H1 (cell line): ENCODE data around the gene HMCN1. TPM values are rescaled to one million over a fixed set of nuclear protein-coding genes. Genes with fewer than 3 reads are reported as not detected.

Experiments used
- CTCF ChIA-PET: fragments of 300-600 bp; sonication (Branson Sonifier 250); formaldehyde crosslinking; loops from one replicate; lab custom pipeline; 2021; ENCODE audit not compliant: partially characterized antibody; lab: Charles Lee
- POLR2A ChIA-PET: fragments of 300-600 bp; sonication (Branson Sonifier 250); formaldehyde crosslinking; loops from one replicate; lab custom pipeline; 2021; ENCODE audit warnings: inconsistent platforms; ENCODE audit not compliant: partially characterized antibody; lab: Charles Lee
- DNase-seq, 2 experiments: peaks; one replicate each; pipeline versions ENCODE4 v3.0.0 to v3.0.0-alpha.2; 2010 to 2022; ENCODE audit warnings: low spot score in 2 of 2, low read depth in 1 of 2, mixed read lengths in 1 of 2
- FAIRE-seq: peaks from 2 replicates; lab custom pipeline; 2011; peaks lifted over from hg19 to GRCh38; lab: Jason Lieb, UNC
- H2AFZ ChIP-seq: 2 replicates; pipeline ENCODE4 v1.8.1; 2012; ENCODE audit warnings: low read length, inconsistent platforms
- H2AK5ac ChIP-seq: 2 replicates; pipeline ENCODE4 v1.6.1; 2013; ENCODE audit warnings: low read depth, low read length
- H2BK120ac ChIP-seq: replicated peaks from 2 replicates; pipeline ENCODE3; 2013; ENCODE audit warnings: low read depth, low read length, inconsistent platforms
- H2BK12ac ChIP-seq: 2 replicates; pipeline ENCODE4 v1.6.1; 2013; ENCODE audit warnings: low read depth, low read length
- H2BK15ac ChIP-seq: 2 replicates; pipeline ENCODE4 v1.6.1; 2013; ENCODE audit warnings: low read length
- H2BK20ac ChIP-seq: 2 replicates; pipeline ENCODE4 v1.6.1; 2013; ENCODE audit warnings: low read length
- H2BK5ac ChIP-seq: 2 replicates; pipeline ENCODE4 v1.6.1; 2013; ENCODE audit warnings: low read depth, low read length
- H3K14ac ChIP-seq: 2 replicates; pipeline ENCODE4 v1.6.1; 2013; ENCODE audit warnings: inconsistent platforms; ENCODE audit not compliant: insufficient read length
- H3K18ac ChIP-seq: 2 replicates; pipeline ENCODE4 v1.6.1; 2013; ENCODE audit warnings: low read length; ENCODE audit errors: extremely low read depth
- H3K23ac ChIP-seq: 2 replicates; pipeline ENCODE4 v1.6.1; 2013; ENCODE audit warnings: inconsistent platforms; ENCODE audit not compliant: insufficient read length
- H3K23me2 ChIP-seq: 2 replicates; pipeline ENCODE4 v1.6.1; 2013; ENCODE audit warnings: low read depth, low read length
- H3K27ac ChIP-seq: 2 replicates; pipeline ENCODE4 v1.6.1; 2011; ENCODE audit warnings: low read depth, low read length, inconsistent platforms
- H3K27me3 ChIP-seq, 4 experiments: replicated peaks in 1 of 4; 1 replicate in 1 of 4; 2 replicates in 3 of 4; pipeline versions ENCODE4 v1.6.1 to v1.8.1; 2011 to 2013; ENCODE audit warnings: low read length in 3 of 4, mild to moderate bottlenecking in 3 of 4, inconsistent platforms in 2 of 4, mixed read lengths in 2 of 4, moderate library complexity in 1 of 4; ENCODE audit not compliant: control insufficient read depth in 3 of 4, insufficient read depth in 3 of 4; ENCODE audit errors: extremely low read depth in 1 of 4
- H3K36me3 ChIP-seq, 4 experiments: 2 replicates each; pipeline versions ENCODE4 v1.6.1 to v1.8.1; 2011 to 2013; ENCODE audit warnings: mild to moderate bottlenecking in 4 of 4, low read length in 3 of 4, moderate library complexity in 2 of 4, control low read depth in 1 of 4, inconsistent platforms in 1 of 4; ENCODE audit not compliant: insufficient read depth in 4 of 4, control insufficient read depth in 2 of 4
- H3K4ac ChIP-seq: replicated peaks from 2 replicates; pipeline ENCODE3; 2013; ENCODE audit warnings: low read length, low read depth, mixed read lengths, inconsistent platforms; ENCODE audit not compliant: insufficient read length
- H3K4me1 ChIP-seq, 4 experiments: replicated peaks in 1 of 4; 1 replicate in 1 of 4; 2 replicates in 3 of 4; pipeline versions ENCODE4 v1.6.1 to v1.8.1; 2011 to 2013; ENCODE audit warnings: low read length in 3 of 4, inconsistent platforms in 2 of 4, mixed read lengths in 1 of 4; ENCODE audit not compliant: insufficient read depth in 4 of 4, control insufficient read depth in 3 of 4
- H3K4me2 ChIP-seq, 2 experiments: 2 replicates each; pipeline versions ENCODE4 v1.6.1 to v1.8.1; 2011 to 2013; ENCODE audit warnings: low read depth in 2 of 2, low read length in 2 of 2, control low read depth in 1 of 2, inconsistent platforms in 1 of 2, mild to moderate bottlenecking in 1 of 2; ENCODE audit not compliant: insufficient read depth in 1 of 2
- H3K4me3 ChIP-seq, 4 experiments: fragments of 200-600, 300-600 bp in 1 of 4; sonication (generic), shearing (Covaris generic), sonication (Bioruptor Twin) in 1 of 4; 2 replicates each; pipeline versions ENCODE4 v1.5.1 to v1.8.1; 2011 to 2016; ENCODE audit warnings: low read length in 4 of 4, low read depth in 3 of 4, control low read depth in 2 of 4, inconsistent platforms in 2 of 4, mild to moderate bottlenecking in 2 of 4, mixed read lengths in 1 of 4, moderate library complexity in 1 of 4; ENCODE audit not compliant: insufficient read depth in 2 of 4; ENCODE audit errors: extremely low read depth in 1 of 4
- H3K56ac ChIP-seq: replicated peaks from 2 replicates; pipeline ENCODE3; 2013; ENCODE audit warnings: low read depth, mild to moderate bottlenecking, mixed read lengths, low read length, inconsistent platforms; ENCODE audit not compliant: insufficient read length
- H3K79me1 ChIP-seq: 2 replicates; pipeline ENCODE4 v1.6.1; 2013; ENCODE audit warnings: low read depth, low read length, control low read depth
- H3K79me2 ChIP-seq, 2 experiments: 2 replicates each; pipeline versions ENCODE4 v1.6.1 to v1.8.1; 2012 to 2013; ENCODE audit warnings: low read length in 2 of 2, mild to moderate bottlenecking in 2 of 2, inconsistent platforms in 1 of 2; ENCODE audit not compliant: insufficient read depth in 2 of 2, control insufficient read depth in 1 of 2
- H3K9ac ChIP-seq, 4 experiments: replicated peaks in 1 of 4; 1 replicate in 1 of 4; 2 replicates in 3 of 4; pipeline versions ENCODE4 v1.6.1 to v1.8.1; 2011 to 2013; ENCODE audit warnings: low read depth in 3 of 4, low read length in 3 of 4, control low read depth in 2 of 4, mild to moderate bottlenecking in 2 of 4, moderate library complexity in 2 of 4, inconsistent platforms in 1 of 4; ENCODE audit errors: extremely low read depth in 1 of 4
- H3K9me3 ChIP-seq, 2 experiments: 2 replicates each; pipeline versions ENCODE4 v1.6.1 to v1.8.1; 2012 to 2013; ENCODE audit warnings: mild to moderate bottlenecking in 2 of 2, moderate library complexity in 2 of 2, control low read depth in 1 of 2, inconsistent platforms in 1 of 2, low read depth in 1 of 2, low read length in 1 of 2, mixed read lengths in 1 of 2; ENCODE audit not compliant: insufficient read depth in 2 of 2
- H4K20me1 ChIP-seq, 2 experiments: replicated peaks in 1 of 2; 2 replicates each; pipeline versions ENCODE3 to v1.8.1; 2011 to 2013; ENCODE audit warnings: inconsistent platforms in 2 of 2, low read length in 2 of 2, mild to moderate bottlenecking in 1 of 2; ENCODE audit not compliant: insufficient read depth in 2 of 2, control insufficient read depth in 1 of 2
- H4K5ac ChIP-seq: 2 replicates; pipeline ENCODE4 v1.6.1; 2013; ENCODE audit warnings: low read length, low read depth, mixed read lengths, inconsistent platforms; ENCODE audit not compliant: insufficient read length
- H4K8ac ChIP-seq: 2 replicates; pipeline ENCODE4 v1.8.0; 2013; ENCODE audit warnings: mild to moderate bottlenecking, moderate library complexity, low read length, inconsistent platforms; ENCODE audit not compliant: insufficient read depth; ENCODE audit errors: extremely low read depth
- H4K91ac ChIP-seq: replicated peaks from 2 replicates; pipeline ENCODE3; 2013; ENCODE audit warnings: low read length, mixed read lengths, inconsistent platforms; ENCODE audit not compliant: insufficient read length
- CHD1 ChIP-seq: IDR thresholded peaks from 2 replicates; pipeline ENCODE4 v1.6.1; 2012; ENCODE audit warnings: low read depth, low read length, improper control_type of control experiment
- SP1 ChIP-seq: IDR thresholded peaks from 2 replicates; pipeline ENCODE4 v1.6.1; 2011; ENCODE audit warnings: low read depth, low read length
- SP2 ChIP-seq: IDR thresholded peaks from 2 replicates; pipeline ENCODE4 v1.6.1; 2012; ENCODE audit warnings: mild to moderate bottlenecking, low read length, inconsistent platforms
- TBP ChIP-seq: IDR thresholded peaks from 2 replicates; pipeline ENCODE4 v1.6.1; 2011; ENCODE audit warnings: low read depth, low read length, improper control_type of control experiment
- YY1 ChIP-seq: IDR thresholded peaks from 2 replicates; pipeline ENCODE4 v1.6.1; 2011; ENCODE audit warnings: low read depth, mild to moderate bottlenecking, low read length
- ZNF274 ChIP-seq: IDR thresholded peaks from 2 replicates; pipeline ENCODE4 v1.7.0; 2012; ENCODE audit warnings: low read length, borderline replicate concordance; ENCODE audit errors: extremely low read depth
- WGBS, 2 experiments: shearing (Covaris generic) in 1 of 2; methylation state at CpG; one replicate each; pipeline versions ENCODE4 v1.1.6 to v1.1.7; 2013 to 2015; ENCODE audit warnings: low lambda C conversion rate in 2 of 2, mixed read lengths in 2 of 2, inconsistent platforms in 1 of 2, low coverage in 1 of 2, missing lambda C conversion rate in 1 of 2; ENCODE audit not compliant: insufficient replicate concordance in 2 of 2, insufficient coverage in 1 of 2, insufficient read length in 1 of 2; ENCODE audit errors: extremely low coverage in 1 of 2, missing lambda C conversion rate in 1 of 2; 5-methylcytosine and 5-hydroxymethylcytosine counted together
- polyA plus RNA-seq, 7 experiments: library from polyadenylated mRNA; depleted of rRNA in 3 of 7; stranded (reverse) in 5 of 7; unstranded in 2 of 7; fragments of >200 nt in 5 of 7; fragments of 200-250 nt in 2 of 7; gene quantifications; 1 replicate in 5 of 7; 2 replicates in 1 of 7; 4 replicates in 1 of 7; pipeline versions ENCODE4 v1.2.1 to v1.2.3, GENCODE V29; 2011 to 2013; ENCODE audit warnings: missing spikeins in 2 of 7, mixed read lengths in 2 of 7
- total RNA-seq: library from RNA; stranded (reverse); fragmentation: NEBNext Ultra II Directional; extraction: Animal tissue kit (Norgen Biotek cat#: 25700); gene quantifications from 2 replicates; pipeline ENCODE4 v1.2.1, GENCODE V29; 2021

HMCN1 gene
- total and polyA plus RNA-seq, 2 of the 8 experiments (the other 6 are each of a cell fraction or from before 2014, with no cell fraction given): 13.8 to 14.6 TPM

GRCh38 chr1:185874246-185874645 lies 140.1 kb downstream of the HMCN1 start:
- 77% methylated on average over 2 of the region's 2 CpGs; no CpG with 5 or more reads in 1 of the 2 experiments for WGBS, 2 experiments
- no peak overlapping the region for H2BK12ac ChIP-seq
- POLR2A ChIA-PET: no interaction called here
- no peak overlapping the region for H3K27ac ChIP-seq
- CTCF ChIA-PET: no interaction called here
- H2AFZ ChIP-seq: no peak overlapping the region
- H3K18ac ChIP-seq: no peak overlapping the region
- no peaks in the 10 kb centered on the region for H3K27me3 ChIP-seq
- no peak overlapping the region for H3K23ac ChIP-seq
- FAIRE-seq (no peak), DNase-seq (no peak)
- no peaks in the 10 kb centered on the region for H3K79me1 ChIP-seq
- no peak overlapping the region for H3K56ac ChIP-seq
- no peak overlapping the region for H3K4me3 ChIP-seq
- no peak overlapping the region for H3K4me2 ChIP-seq
- H3K4ac ChIP-seq: no peak overlapping the region
- peaks cover 0 to 3% (median 0%) of the 10 kb centered on the region in 4 experiments; a peak in 1 of 7 replicates for H3K4me1 ChIP-seq
- H3K36me3 ChIP-seq: no peaks in the 10 kb centered on the region
- no peak overlapping the region for H2AK5ac ChIP-seq
- H3K79me2 ChIP-seq: no peaks in the 10 kb centered on the region
- no peak overlapping the region for H2BK120ac ChIP-seq
- TF ChIP-seq SP1 (no peak), YY1 (no peak), CHD1 (no peak), TBP (no peak), SP2 (no peak), ZNF274 (no peak)
- H3K23me2 ChIP-seq: no peaks in the 10 kb centered on the region
- no peak overlapping the region for H2BK20ac ChIP-seq
- H2BK15ac ChIP-seq: no peak overlapping the region
- no peaks in the 10 kb centered on the region for H4K20me1 ChIP-seq
- H4K8ac ChIP-seq: no peak overlapping the region
- H3K14ac ChIP-seq: no peak overlapping the region
- H3K9ac ChIP-seq: no peak overlapping the region
- no peaks in the 10 kb centered on the region for H3K9me3 ChIP-seq
- no peak overlapping the region for H2BK5ac ChIP-seq
- no peak overlapping the region for H4K5ac ChIP-seq
- no peak overlapping the region for H4K91ac ChIP-seq
